Erythroblast (primary cell): ENCODE results near the gene ERP29.

Experiments
- GATA1 ChIP-seq: IDR thresholded peaks from 2 replicates; pipeline ENCODE4 v1.6.1; 2011; ENCODE audit warnings: low read depth, mild to moderate bottlenecking, control low read depth, low read length, moderate library complexity
- POLR2A ChIP-seq: IDR thresholded peaks from 2 replicates; pipeline ENCODE4 v1.6.1; 2011; ENCODE audit warnings: mild to moderate bottlenecking, low read length

- TF ChIP-seq POLR2A (no peak), GATA1 (no peak)
These were observed 5.3 kb upstream of the ERP29 start for GRCh38 chr12:112007945-112008344.
